ENCODE results near the gene BIVM.

Gene BIVM

DNA sequence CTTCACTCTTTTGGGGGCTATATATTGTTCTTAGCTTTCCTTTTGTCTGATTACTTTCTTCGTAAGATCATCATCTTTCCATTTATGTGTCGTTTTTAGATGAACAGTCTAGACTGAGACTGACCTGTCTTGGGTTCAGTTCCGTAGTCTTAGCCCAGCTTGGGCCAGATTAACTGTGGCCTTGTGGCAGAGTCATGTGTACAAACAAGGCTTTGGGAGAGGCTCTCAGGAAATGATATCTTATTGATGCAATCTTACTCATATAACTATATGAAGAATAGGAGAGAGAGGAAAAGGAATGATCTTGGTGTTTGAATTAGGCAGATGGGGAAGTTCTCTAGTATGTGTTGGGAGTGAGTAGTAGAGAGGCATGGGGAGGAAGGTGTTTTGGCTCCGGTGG is 40.1 kb downstream of the BIVM start:
- H3K9me3 ChIP-seq (ENCODE audit: low read depth, low read length): no peaks in the 10 kb centered on the region
- TF ChIP-seq EZH2 (IDR thresholded peaks at IDR 0.05) (no peak), FOXP2 (optimal IDR thresholded peaks at IDR 0.05; ENCODE audit: control extremely low read depth, extremely low read length, insufficient read depth) (no peak), POLR2AphosphoS5 (IDR thresholded peaks at IDR 0.05; ENCODE audit: borderline replicate concordance, low read depth, low read length) (no peak)

DNA sequence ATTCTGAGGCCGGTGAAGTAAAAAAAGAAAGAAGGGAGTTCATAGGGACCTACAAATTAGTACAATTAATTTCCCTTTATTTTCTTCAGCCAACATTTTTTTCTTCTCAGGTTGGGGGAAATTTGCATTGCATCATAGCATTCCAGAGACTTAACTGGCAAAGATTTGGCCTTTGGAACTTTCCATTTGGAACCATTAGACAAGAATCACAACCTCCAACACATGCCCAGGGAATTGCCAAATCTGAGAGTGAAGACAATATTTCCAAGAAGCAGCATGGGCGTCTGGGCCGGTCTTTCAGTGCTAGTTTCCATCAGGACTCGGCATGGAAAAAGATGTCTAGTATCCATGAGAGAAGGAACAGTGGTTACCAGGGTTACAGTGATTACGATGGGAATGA is 40.5 kb downstream of the BIVM start:
- no peak for TF ChIP-seq POLR2AphosphoS5 (IDR thresholded peaks at IDR 0.05; ENCODE audit: borderline replicate concordance, low read depth, low read length)
- TF ChIP-seq FOXP2 (optimal IDR thresholded peaks at IDR 0.05; ENCODE audit: control extremely low read depth, extremely low read length, insufficient read depth): no peak
- no peak for TF ChIP-seq EZH2 (IDR thresholded peaks at IDR 0.05)
- DNase-seq (ENCODE audit: low read depth, low spot score): no peak
- Histone ChIP-seq H3K9me3 (ENCODE audit: low read depth, low read length) (no peaks in the 10 kb centered on the region), H3K4me3 (no peak overlapping the region), H3K27ac (no peak overlapping the region), H3K9ac (ENCODE audit: insufficient read length) (no peak overlapping the region), H3K36me3 (ENCODE audit: insufficient read depth, low read length) (no peaks in the 10 kb centered on the region)

More for the DNA sequence above, 40.1 kb downstream of the BIVM start:
- Histone ChIP-seq H3K27ac (no peak overlapping the region), H3K9ac (ENCODE audit: insufficient read length) (no peak overlapping the region), H3K36me3 (ENCODE audit: insufficient read depth, low read length) (no peaks in the 10 kb centered on the region), H3K4me3 (no peak overlapping the region)
- no peak for DNase-seq (ENCODE audit: low read depth, low spot score)

DNA sequence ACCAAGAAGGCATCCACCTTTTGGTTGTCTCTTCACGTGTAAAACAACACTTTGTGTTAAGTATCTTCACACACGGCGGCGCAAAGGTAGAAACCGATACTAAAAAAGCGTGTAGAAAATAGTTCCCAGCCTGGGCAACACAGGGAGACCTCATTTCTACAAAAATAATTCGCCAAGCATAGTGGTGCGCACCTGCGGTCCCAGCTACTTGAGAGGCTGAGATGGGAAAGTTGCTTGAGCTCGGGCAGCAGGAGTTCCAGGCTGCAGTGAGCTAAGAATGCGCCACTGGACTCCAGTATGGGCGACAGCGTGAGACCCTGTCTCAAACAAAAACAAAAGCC is 46.3 kb downstream of the BIVM start:
- no peaks in the 10 kb centered on the region for H3K9me3 ChIP-seq (ENCODE audit: low read depth, low read length)
- DNase-seq (ENCODE audit: low read depth, low spot score): no peak
- TF ChIP-seq POLR2AphosphoS5 (IDR thresholded peaks at IDR 0.05; ENCODE audit: borderline replicate concordance, low read depth, low read length) (no peak), FOXP2 (optimal IDR thresholded peaks at IDR 0.05; ENCODE audit: control extremely low read depth, extremely low read length, insufficient read depth) (no peak), EZH2 (IDR thresholded peaks at IDR 0.05) (no peak)
- H3K9ac ChIP-seq (ENCODE audit: insufficient read length): peak overlapping the region; percentile 91
- H3K27ac ChIP-seq: peak overlapping the region; percentile 75
- no peaks in the 10 kb centered on the region for H3K36me3 ChIP-seq (ENCODE audit: insufficient read depth, low read length)
- peak overlapping the region; percentile 97 for H3K4me3 ChIP-seq

DNA sequence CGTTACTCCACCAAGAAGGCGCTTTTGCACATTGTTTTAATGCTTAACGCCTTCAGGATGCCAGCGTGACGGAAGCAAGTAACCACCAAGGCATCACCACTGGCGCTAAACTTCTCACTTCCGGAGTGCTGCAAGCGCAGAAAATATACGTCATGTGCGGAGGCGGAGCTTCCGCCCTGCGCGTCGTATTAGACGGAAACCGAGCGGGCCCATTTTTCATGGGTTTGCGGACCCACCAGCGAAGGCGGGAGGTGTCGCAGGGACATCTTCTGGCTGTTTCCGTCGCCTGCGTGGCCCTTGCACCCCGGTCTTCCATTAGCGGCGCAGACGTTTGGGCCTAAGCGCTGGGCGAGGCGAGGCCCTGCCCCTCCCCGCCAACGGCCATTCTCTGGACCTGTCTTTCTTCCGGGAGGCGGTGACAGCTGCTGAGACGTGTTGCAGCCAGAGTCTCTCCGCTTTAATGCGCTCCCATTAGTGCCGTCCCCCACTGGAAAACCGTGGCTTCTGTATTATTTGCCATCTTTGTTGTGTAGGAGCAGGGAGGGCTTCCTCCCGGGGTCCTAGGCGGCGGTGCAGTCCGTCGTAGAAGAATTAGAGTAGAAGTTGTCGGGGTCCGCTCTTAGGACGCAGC is 46.8 kb downstream of the BIVM start, which contains the start of gene ERCC5:
ERCC5 (plus strand) TSS at position 403 of the 631 bp plus-strand sequence. CDS start 235 bp downstream, outside the sequence.
- TF ChIP-seq FOXP2 (optimal IDR thresholded peaks at IDR 0.05; ENCODE audit: control extremely low read depth, extremely low read length, insufficient read depth): peak; percentile 47
- TF ChIP-seq POLR2AphosphoS5 (IDR thresholded peaks at IDR 0.05; ENCODE audit: borderline replicate concordance, low read depth, low read length): peak; percentile 96
- TF ChIP-seq EZH2 (IDR thresholded peaks at IDR 0.05): no peak
- Histone ChIP-seq H3K36me3 (ENCODE audit: insufficient read depth, low read length) (no peaks in the 10 kb centered on the region), H3K9ac (ENCODE audit: insufficient read length) (peak within 1 kb of the TSS; percentile 91), H3K27ac (peak within 1 kb of the TSS; percentile 87), H3K4me3 (peak within 1 kb of the TSS; percentile 97), H3K9me3 (ENCODE audit: low read depth, low read length) (no peaks in the 10 kb centered on the region)
- peak; percentile 86 for DNase-seq (ENCODE audit: low read depth, low spot score)

DNA sequence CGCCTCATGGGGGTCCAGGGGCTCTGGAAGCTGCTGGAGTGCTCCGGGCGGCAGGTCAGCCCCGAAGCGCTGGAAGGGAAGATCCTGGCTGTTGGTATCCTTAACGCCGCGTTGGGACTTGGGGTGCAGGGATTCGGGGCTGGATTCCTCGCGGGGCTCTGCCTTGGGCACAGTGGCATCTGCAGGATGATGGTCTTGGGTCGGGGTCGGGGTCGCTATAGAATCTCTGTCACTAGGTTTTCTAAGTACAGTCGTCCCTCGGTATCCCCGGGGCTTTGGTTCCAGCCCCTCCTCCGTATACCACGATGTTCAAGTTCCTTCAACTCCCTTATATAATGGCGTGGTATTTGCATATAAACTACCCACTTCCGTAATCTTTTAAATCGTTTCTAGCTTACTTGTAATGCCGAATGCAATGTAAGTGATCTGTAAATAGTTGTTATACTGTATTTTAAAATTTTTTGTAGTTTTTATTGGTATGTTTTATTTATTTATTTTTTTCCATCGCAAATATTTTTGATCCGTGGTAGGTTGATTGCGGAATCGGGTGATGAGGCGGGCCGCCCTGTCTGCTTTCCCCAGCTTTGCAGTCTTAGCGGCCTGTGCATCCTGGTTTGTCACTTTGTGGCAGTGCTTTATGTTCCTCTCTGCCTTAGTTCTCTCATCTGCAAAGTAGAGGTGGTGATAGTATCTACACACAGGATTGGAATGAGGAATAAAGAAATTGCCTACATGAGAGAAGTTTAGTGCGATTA is 47.5 kb downstream of the BIVM start:
- Histone ChIP-seq H3K27ac (peak overlapping the region; percentile 87), H3K36me3 (ENCODE audit: insufficient read depth, low read length) (no peaks in the 10 kb centered on the region), H3K4me3 (peak overlapping the region; percentile 97), H3K9ac (ENCODE audit: insufficient read length) (peak overlapping the region; percentile 91), H3K9me3 (ENCODE audit: low read depth, low read length) (no peaks in the 10 kb centered on the region)
- TF ChIP-seq EZH2 (IDR thresholded peaks at IDR 0.05) (no peak), POLR2AphosphoS5 (IDR thresholded peaks at IDR 0.05; ENCODE audit: borderline replicate concordance, low read depth, low read length) (no peak), FOXP2 (optimal IDR thresholded peaks at IDR 0.05; ENCODE audit: control extremely low read depth, extremely low read length, insufficient read depth) (no peak)
- DNase-seq (ENCODE audit: low read depth, low spot score): peak; percentile 14

DNA sequence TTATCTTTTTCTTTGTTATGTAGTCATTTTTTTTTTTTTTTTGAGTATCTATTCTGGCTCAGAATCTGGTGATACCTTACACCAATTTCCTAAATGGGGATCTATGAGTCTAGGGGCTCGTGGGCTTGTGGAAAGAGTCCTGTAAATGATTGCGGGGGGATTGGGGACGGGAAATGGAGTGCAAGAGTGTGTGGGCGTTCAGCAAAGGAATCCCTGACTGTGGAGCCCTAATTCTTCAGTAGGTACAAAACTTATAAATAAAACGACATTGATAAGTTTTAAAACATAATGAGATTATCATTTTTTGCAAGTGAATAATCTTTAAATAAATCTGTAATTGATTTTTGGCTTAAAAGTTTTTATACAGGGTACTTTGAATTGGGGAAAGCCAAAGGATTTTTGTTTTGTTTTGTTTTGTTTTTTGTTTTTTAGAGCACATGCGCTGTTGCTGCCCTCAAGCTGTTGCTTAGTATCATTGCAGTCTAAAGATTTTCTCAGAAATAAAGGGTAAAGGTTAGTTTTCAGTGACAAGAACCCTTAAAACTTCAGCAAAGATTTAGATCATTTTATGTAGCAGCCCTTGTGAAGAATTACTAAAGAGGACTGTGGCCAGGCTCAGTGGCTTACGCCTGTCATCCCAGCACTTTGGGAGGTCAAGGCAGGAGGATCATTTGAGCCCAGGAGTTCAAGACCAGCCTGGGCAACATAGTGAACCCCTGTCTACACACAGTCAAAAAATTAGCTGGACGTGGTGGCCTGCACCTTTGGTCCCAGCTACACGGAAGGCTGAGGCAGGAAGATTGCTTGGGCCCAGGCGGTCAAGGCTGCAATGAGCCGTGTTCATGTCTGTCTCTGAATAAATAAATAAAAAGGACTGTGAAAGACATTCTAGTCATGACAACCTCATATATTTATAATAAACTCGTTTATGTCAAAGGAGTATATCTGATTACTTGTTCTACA is 48.6 kb downstream of the BIVM start:
- Histone ChIP-seq H3K36me3 (ENCODE audit: insufficient read depth, low read length) (no peaks in the 10 kb centered on the region), H3K27ac (peak overlapping the region; percentile 87), H3K9me3 (ENCODE audit: low read depth, low read length) (no peaks in the 10 kb centered on the region), H3K9ac (ENCODE audit: insufficient read length) (peak overlapping the region; percentile 91), H3K4me3 (peak overlapping the region; percentile 97)
- TF ChIP-seq POLR2AphosphoS5 (IDR thresholded peaks at IDR 0.05; ENCODE audit: borderline replicate concordance, low read depth, low read length) (no peak), FOXP2 (optimal IDR thresholded peaks at IDR 0.05; ENCODE audit: control extremely low read depth, extremely low read length, insufficient read depth) (no peak), EZH2 (IDR thresholded peaks at IDR 0.05) (no peak)
- peak; percentile 37 for DNase-seq (ENCODE audit: low read depth, low spot score)

DNA sequence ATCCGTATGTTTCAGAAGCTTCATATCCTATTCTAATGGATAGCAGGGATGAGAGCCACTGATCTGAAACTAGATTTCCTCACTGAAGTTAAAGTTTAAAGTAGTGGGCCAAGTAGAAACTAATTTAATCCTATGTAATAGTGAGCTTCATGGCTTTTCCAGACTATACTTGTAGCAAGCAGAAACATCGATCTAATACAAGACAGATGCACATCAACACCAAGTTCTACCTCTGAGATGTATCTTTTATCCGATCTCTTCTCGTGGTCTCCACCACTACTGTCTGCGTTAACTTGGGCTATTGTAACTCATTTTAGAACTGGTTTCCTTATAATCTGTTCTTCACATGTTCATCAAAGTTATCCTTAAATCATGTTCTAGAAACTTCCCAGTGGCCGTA is 50.0 kb downstream of the BIVM start:
- DNase-seq (ENCODE audit: low read depth, low spot score): no peak
- H3K9ac ChIP-seq (ENCODE audit: insufficient read length): peak overlapping the region; percentile 22
- TF ChIP-seq POLR2AphosphoS5 (IDR thresholded peaks at IDR 0.05; ENCODE audit: borderline replicate concordance, low read depth, low read length): no peak
- no peak for TF ChIP-seq FOXP2 (optimal IDR thresholded peaks at IDR 0.05; ENCODE audit: control extremely low read depth, extremely low read length, insufficient read depth)
- TF ChIP-seq EZH2 (IDR thresholded peaks at IDR 0.05): no peak
- H3K27ac ChIP-seq: no peak overlapping the region
- H3K4me3 ChIP-seq: no peak overlapping the region
- peaks cover 10% of the 10 kb centered on the region; the same call in 1 of the 2 replicates for H3K36me3 ChIP-seq (ENCODE audit: insufficient read depth, low read length)
- no peaks in the 10 kb centered on the region for H3K9me3 ChIP-seq (ENCODE audit: low read depth, low read length)

DNA sequence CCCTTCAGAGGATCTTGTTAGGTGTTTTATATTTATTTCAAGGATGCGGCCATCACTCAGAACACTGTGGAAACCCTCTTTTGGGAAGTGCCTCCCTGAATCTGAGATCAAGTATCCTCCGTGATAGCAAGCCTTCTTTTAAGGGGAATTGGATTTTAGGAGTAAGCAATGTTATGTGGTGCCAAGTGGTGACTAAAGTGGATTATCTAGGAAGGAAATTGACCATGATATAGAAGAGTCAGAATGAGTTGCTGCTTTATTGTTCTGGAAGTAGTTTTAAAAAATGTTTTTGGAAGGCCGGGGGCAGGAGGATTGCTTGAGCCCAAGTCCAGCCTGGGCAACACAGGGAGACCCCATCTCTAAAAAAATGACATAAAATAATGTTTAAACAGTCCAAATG is 53.6 kb downstream of the BIVM start:
- no peaks in the 10 kb centered on the region for H3K9me3 ChIP-seq (ENCODE audit: low read depth, low read length)
- no peak overlapping the region for H3K9ac ChIP-seq (ENCODE audit: insufficient read length)
- peaks cover 29% of the 10 kb centered on the region for H3K36me3 ChIP-seq (ENCODE audit: insufficient read depth, low read length)
- DNase-seq (ENCODE audit: low read depth, low spot score): no peak
- no peak overlapping the region for H3K4me3 ChIP-seq
- no peak overlapping the region for H3K27ac ChIP-seq
- TF ChIP-seq EZH2 (IDR thresholded peaks at IDR 0.05) (no peak), POLR2AphosphoS5 (IDR thresholded peaks at IDR 0.05; ENCODE audit: borderline replicate concordance, low read depth, low read length) (no peak), FOXP2 (optimal IDR thresholded peaks at IDR 0.05; ENCODE audit: control extremely low read depth, extremely low read length, insufficient read depth) (no peak)

Data from SK-N-MC (cell line).